Stomach smooth muscle (tissue), 2 donors: Measurements from ENCODE around the gene CSHL1.
"Not testable (repeated sequence)": the region's sequence is repeated elsewhere in the genome, so short reads cannot be mapped to it uniquely, and the experiment has no call there.

Experiments used
- H3K27ac ChIP-seq: one replicate; pipeline ENCODE4 v1.7.0; 2013; ENCODE audit warnings: mild to moderate bottlenecking, low read length, inconsistent platforms
- H3K27me3 ChIP-seq, 2 donors: one replicate each; pipeline ENCODE4 v1.7.0; 2013; ENCODE audit warnings: low read length in 2 of 2; ENCODE audit not compliant: insufficient read depth in 2 of 2, control insufficient read depth in 1 of 2
- H3K36me3 ChIP-seq, 2 donors: one replicate each; pipeline ENCODE4 v1.7.0; 2013; ENCODE audit warnings: low read length in 2 of 2; ENCODE audit not compliant: control insufficient read depth in 2 of 2, insufficient read depth in 2 of 2
- H3K4me1 ChIP-seq: one replicate; pipeline ENCODE4 v1.7.0; 2013; ENCODE audit warnings: low read length; ENCODE audit not compliant: control insufficient read depth, insufficient read depth
- H3K4me3 ChIP-seq, 2 donors: one replicate each; pipeline ENCODE4 v1.7.0; 2013; ENCODE audit warnings: low read length in 2 of 2
- H3K9ac ChIP-seq, 2 donors: one replicate each; pipeline ENCODE4 v1.7.0; 2013; ENCODE audit warnings: low read length in 2 of 2, mild to moderate bottlenecking in 1 of 2
- H3K9me3 ChIP-seq, 2 donors: one replicate each; pipeline ENCODE4 v1.7.0; 2013; ENCODE audit warnings: low read length in 2 of 2; ENCODE audit not compliant: control insufficient read depth in 2 of 2
- donor health status: healthy.
- donor health status: Pancreatic carcinoma.

Gene CSHL1

GRCh38 chr17:63881337-63881736, 29.7 kb downstream of the CSHL1 start:
- not testable (repeated sequence) for H3K36me3 ChIP-seq, H3K27me3 ChIP-seq, H3K4me1 ChIP-seq, H3K9me3 ChIP-seq, H3K27ac ChIP-seq, H3K4me3 ChIP-seq, H3K9ac ChIP-seq

GRCh38 chr17:63880706-63881105, 30.4 kb downstream of the CSHL1 start:
- Histone ChIP-seq H3K36me3 (no peaks in the 10 kb centered on the region), H3K27ac (no peak overlapping the region), H3K4me1 (no peaks in the 10 kb centered on the region), H3K4me3 (no peak overlapping the region), H3K9me3 (no peaks in the 10 kb centered on the region), H3K9ac (no peak overlapping the region), H3K27me3 (no peaks in the 10 kb centered on the region)

- not testable (repeated sequence) for H3K27me3 ChIP-seq
These were observed 32.6 kb downstream of the CSHL1 start for GRCh38 chr17:63878413-63878812.

GRCh38 chr17:63874693-63875092, 36.4 kb downstream of the CSHL1 start:
- H3K27ac ChIP-seq, H3K4me1 ChIP-seq, H3K4me3 ChIP-seq, H3K9me3 ChIP-seq, H3K36me3 ChIP-seq, H3K27me3 ChIP-seq, H3K9ac ChIP-seq: not testable (repeated sequence)

More at GRCh38 chr17:63878413-63878812, 32.6 kb downstream of the CSHL1 start:
- not testable (repeated sequence) for H3K4me1 ChIP-seq, H3K9ac ChIP-seq, H3K27ac ChIP-seq, H3K36me3 ChIP-seq, H3K4me3 ChIP-seq, H3K9me3 ChIP-seq

GRCh38 chr17:63874061-63874626, 36.9 kb downstream of the CSHL1 start:
- H3K27ac ChIP-seq, H3K9me3 ChIP-seq, H3K4me3 ChIP-seq, H3K9ac ChIP-seq, H3K4me1 ChIP-seq, H3K36me3 ChIP-seq, H3K27me3 ChIP-seq: not testable (repeated sequence)

- not testable (repeated sequence) for H3K9ac ChIP-seq, H3K4me3 ChIP-seq, H3K36me3 ChIP-seq, H3K27me3 ChIP-seq, H3K9me3 ChIP-seq, H3K27ac ChIP-seq, H3K4me1 ChIP-seq
These were observed 37.5 kb downstream of the CSHL1 start, which contains the start of gene CSH2 for GRCh38 chr17:63873577-63873976. Gene CSH2 (minus strand): TSS chr17:63873677. CDS start chr17:63873614, 63 bp downstream.

- not testable (repeated sequence) for H3K4me1 ChIP-seq, H3K36me3 ChIP-seq, H3K27ac ChIP-seq, H3K9me3 ChIP-seq, H3K9ac ChIP-seq, H3K4me3 ChIP-seq, H3K27me3 ChIP-seq
These were observed 39.3 kb downstream of the CSHL1 start for GRCh38 chr17:63871646-63872365.

- H3K27ac ChIP-seq, H3K9me3 ChIP-seq, H3K4me3 ChIP-seq, H3K4me1 ChIP-seq, H3K36me3 ChIP-seq, H3K9ac ChIP-seq, H3K27me3 ChIP-seq: not testable (repeated sequence)
These were observed 40.8 kb downstream of the CSHL1 start for GRCh38 chr17:63870292-63870665.

- not testable (repeated sequence) for H3K27me3 ChIP-seq, H3K9ac ChIP-seq, H3K27ac ChIP-seq, H3K4me1 ChIP-seq, H3K9me3 ChIP-seq, H3K36me3 ChIP-seq, H3K4me3 ChIP-seq
These were observed 41.4 kb downstream of the CSHL1 start for GRCh38 chr17:63869491-63870291.

GRCh38 chr17:63866625-63867024, 44.4 kb downstream of the CSHL1 start:
- not testable (repeated sequence) for H3K36me3 ChIP-seq, H3K4me1 ChIP-seq, H3K9me3 ChIP-seq, H3K27ac ChIP-seq, H3K9ac ChIP-seq, H3K4me3 ChIP-seq, H3K27me3 ChIP-seq
